B cell (primary cell): Measurements from ENCODE around the gene TIGD2. TPM values are rescaled to one million over a fixed set of nuclear protein-coding genes. Genes with fewer than 3 reads are reported as not detected.

Experiments
- ATAC-seq: fragments of 200-7000 bp; cut with Tn5 transposase; one replicate; pipeline ENCODE4 v1.10.0; 2021; ENCODE audit warnings: low read depth, mild to moderate bottlenecking, moderate number of reproducible peaks, moderate library complexity
- CTCF ChIA-PET: fragments of 350-600 bp; sonication (Branson Sonifier 250); formaldehyde crosslinking; loops from one replicate; lab custom pipeline; 2021; ENCODE audit warnings: antibody characterized with exemption, inconsistent platforms; lab: Charles Lee
- POLR2A ChIA-PET: fragments of 350-600 bp; sonication (Branson Sonifier 250); formaldehyde crosslinking; loops from one replicate; lab custom pipeline; 2021; ENCODE audit warnings: antibody characterized with exemption; lab: Charles Lee
- DNase-seq: peaks from one replicate; pipeline ENCODE4 v3.0.0; 2013
- H2AFZ ChIP-seq: 2 replicates; pipeline ENCODE4 v1.6.1; 2012; ENCODE audit warnings: mild to moderate bottlenecking, low read depth, low read length; ENCODE audit not compliant: insufficient read depth, poor library complexity, severe bottlenecking
- H3K27ac ChIP-seq, 2 donors: 1 replicate in 1 of 2; 2 replicates in 1 of 2; pipeline ENCODE4 v1.5.1; 2012 to 2013; ENCODE audit warnings: low read length in 2 of 2, mild to moderate bottlenecking in 2 of 2, moderate library complexity in 1 of 2
- H3K27me3 ChIP-seq, 4 experiments: fragments of 200-600 bp in 1 of 4; sonication (generic) in 1 of 4; replicated peaks in 1 of 4; 1 replicate in 2 of 4; 2 replicates in 2 of 4; pipeline versions ENCODE4 v1.6.1 to v1.7.0; 2013 to 2016; ENCODE audit warnings: low read length in 3 of 4, mild to moderate bottlenecking in 2 of 4, mixed read lengths in 1 of 4, moderate library complexity in 1 of 4; ENCODE audit not compliant: insufficient read depth in 4 of 4, control insufficient read depth in 3 of 4; ENCODE audit errors: control extremely low read depth in 1 of 4
- H3K36me3 ChIP-seq, 2 experiments: replicated peaks in 1 of 2; 1 replicate in 1 of 2; 2 replicates in 1 of 2; pipeline versions ENCODE4 v1.6.1 to v1.7.1; 2013; ENCODE audit warnings: low read length in 1 of 2; ENCODE audit not compliant: insufficient read depth in 2 of 2, control insufficient read depth in 1 of 2; ENCODE audit errors: control extremely low read depth in 1 of 2, extremely low read depth in 1 of 2
- H3K4me1 ChIP-seq, 2 donors: fragments of 200-600 bp in 1 of 2; sonication (generic) in 1 of 2; 1 replicate in 1 of 2; 2 replicates in 1 of 2; pipeline versions ENCODE4 v1.5.1 to v1.6.1; 2013 to 2017; ENCODE audit warnings: low read length in 2 of 2; ENCODE audit not compliant: control insufficient read depth in 2 of 2, insufficient read depth in 2 of 2
- H3K4me2 ChIP-seq: replicated peaks from 2 replicates; pipeline ENCODE3; 2012; ENCODE audit warnings: mild to moderate bottlenecking, low read depth, low read length; ENCODE audit not compliant: poor library complexity, severe bottlenecking
- H3K4me3 ChIP-seq, 5 experiments: fragments of 200-600 bp in 1 of 5; sonication (generic) in 1 of 5; 1 replicate in 3 of 5; 2 replicates in 2 of 5; pipeline versions ENCODE4 v1.5.1 to v1.7.0; 2011 to 2016; ENCODE audit warnings: low read length in 4 of 5, mild to moderate bottlenecking in 4 of 5, low read depth in 2 of 5, control low read depth in 1 of 5, moderate library complexity in 1 of 5; ENCODE audit not compliant: insufficient read depth in 1 of 5; ENCODE audit errors: control extremely low read depth in 1 of 5, extremely low read depth in 1 of 5
- H3K79me2 ChIP-seq: fragments of 200-600 bp; sonication (generic); one replicate; pipeline ENCODE4 v1.6.0; 2016; ENCODE audit warnings: low read length; ENCODE audit not compliant: control insufficient read depth, insufficient read depth
- H3K9ac ChIP-seq: fragments of 200-600 bp; sonication (generic); 2 replicates; pipeline ENCODE4 v1.6.1; 2017; ENCODE audit warnings: mild to moderate bottlenecking, low read length, moderate library complexity
- H3K9me3 ChIP-seq, 3 donors: one replicate each; pipeline versions ENCODE4 v1.6.1 to v1.7.1; 2013; ENCODE audit warnings: low read length in 2 of 3; ENCODE audit not compliant: control insufficient read depth in 2 of 3, insufficient read depth in 1 of 3; ENCODE audit errors: control extremely low read depth in 1 of 3
- H4K20me1 ChIP-seq: 2 replicates; pipeline ENCODE4 v1.6.0; 2012; ENCODE audit warnings: mild to moderate bottlenecking, low read length; ENCODE audit not compliant: insufficient read depth, control insufficient read depth, poor library complexity, severe bottlenecking
- H3K27ac Mint-ChIP-seq: one replicate; pipeline ENCODE4 v1.8.0; 2021; ENCODE audit warnings: mixed read lengths
- H3K27me3 Mint-ChIP-seq: one replicate; pipeline ENCODE4 v1.8.0; 2021; ENCODE audit warnings: mixed read lengths
- H3K4me1 Mint-ChIP-seq: one replicate; pipeline ENCODE4 v1.8.0; 2021; ENCODE audit warnings: mixed read lengths
- H3K4me3 Mint-ChIP-seq: one replicate; pipeline ENCODE4 v1.8.0; 2021; ENCODE audit warnings: mixed read lengths
- H3K9me3 Mint-ChIP-seq: one replicate; pipeline ENCODE4 v1.8.0; 2022; ENCODE audit warnings: mixed read lengths; ENCODE audit not compliant: insufficient read depth
- EZH2 ChIP-seq: IDR thresholded peaks from 2 replicates; pipeline ENCODE4 v1.6.1; 2012; ENCODE audit warnings: borderline replicate concordance, low read depth, mild to moderate bottlenecking, moderate library complexity, low read length; ENCODE audit not compliant: insufficient read depth, poor library complexity, severe bottlenecking
- WGBS: methylation state at CpG from one replicate; pipeline ENCODE4 v1.1.5; 2013; ENCODE audit warnings: missing lambda C conversion rate; ENCODE audit not compliant: insufficient coverage; 5-methylcytosine and 5-hydroxymethylcytosine counted together
- intact Hi-C: fragments of 100-400 bp; cut with micrococcal nuclease; formaldehyde crosslinking; loops from one replicate; pipeline ENCODE4 v1.10.0; 2022
- polyA plus RNA-seq: library from polyadenylated mRNA; depleted of rRNA; stranded (reverse); fragments of >200 nt; gene quantifications from 2 replicates; pipeline ENCODE4 v1.2.3, GENCODE V29; 2012
- total RNA-seq, 2 donors: library from RNA; stranded (reverse); fragments of 120-200 nt in 1 of 2; gene quantifications; 1 replicate in 1 of 2; 2 replicates in 1 of 2; pipeline versions ENCODE4 v1.2.3 to v1.2.4, GENCODE V29; 2013 to 2022
- TF ChIP-seq, protein P1 (sequence below): fragments of 200-600 bp; IDR thresholded peaks from one replicate; pipeline ENCODE4 v1.8.0; 2022; ENCODE audit warnings: antibody characterized with exemption, mild to moderate bottlenecking

The TIGD2 gene
- total and polyA plus RNA-seq, 2 donors (not counting 1 experiment from before 2014, with no cell fraction given): 2.1 to 8.6 TPM

DNA sequence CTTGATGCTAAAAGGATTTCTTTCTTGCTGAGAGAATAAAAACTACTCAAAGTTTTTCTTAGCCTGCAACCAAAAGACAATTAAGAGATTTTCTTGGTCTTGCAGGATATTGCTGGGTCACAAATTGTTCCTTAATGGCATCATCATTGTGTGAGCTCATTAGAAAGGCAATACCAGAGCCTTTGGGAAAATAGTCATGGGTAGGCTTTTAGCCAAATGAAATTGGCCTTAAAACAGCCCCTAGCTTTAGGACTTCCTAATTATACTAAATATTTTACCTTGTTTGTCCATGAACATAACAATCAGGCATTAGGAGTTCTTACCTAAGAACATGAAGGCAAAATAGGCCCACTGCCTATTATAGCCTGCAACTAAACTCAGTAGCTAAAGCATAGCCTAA, 43.9 kb upstream of the TIGD2 start:
- H3K9me3 Mint-ChIP-seq: no peaks in the 10 kb centered on the region
- peaks cover 8% of the 10 kb centered on the region for H3K4me1 Mint-ChIP-seq
- H3K4me3 ChIP-seq: no peak overlapping the region
- H3K27me3 ChIP-seq: no peaks in the 10 kb centered on the region
- ChIA-PET POLR2A (no interaction called here), CTCF (no interaction called here)
- H3K27ac ChIP-seq: no peak overlapping the region
- intact Hi-C loops: no loop called here
- H2AFZ ChIP-seq: no peak overlapping the region
- no peaks in the 10 kb centered on the region for H3K4me1 ChIP-seq
- TF ChIP-seq, protein P1, sequence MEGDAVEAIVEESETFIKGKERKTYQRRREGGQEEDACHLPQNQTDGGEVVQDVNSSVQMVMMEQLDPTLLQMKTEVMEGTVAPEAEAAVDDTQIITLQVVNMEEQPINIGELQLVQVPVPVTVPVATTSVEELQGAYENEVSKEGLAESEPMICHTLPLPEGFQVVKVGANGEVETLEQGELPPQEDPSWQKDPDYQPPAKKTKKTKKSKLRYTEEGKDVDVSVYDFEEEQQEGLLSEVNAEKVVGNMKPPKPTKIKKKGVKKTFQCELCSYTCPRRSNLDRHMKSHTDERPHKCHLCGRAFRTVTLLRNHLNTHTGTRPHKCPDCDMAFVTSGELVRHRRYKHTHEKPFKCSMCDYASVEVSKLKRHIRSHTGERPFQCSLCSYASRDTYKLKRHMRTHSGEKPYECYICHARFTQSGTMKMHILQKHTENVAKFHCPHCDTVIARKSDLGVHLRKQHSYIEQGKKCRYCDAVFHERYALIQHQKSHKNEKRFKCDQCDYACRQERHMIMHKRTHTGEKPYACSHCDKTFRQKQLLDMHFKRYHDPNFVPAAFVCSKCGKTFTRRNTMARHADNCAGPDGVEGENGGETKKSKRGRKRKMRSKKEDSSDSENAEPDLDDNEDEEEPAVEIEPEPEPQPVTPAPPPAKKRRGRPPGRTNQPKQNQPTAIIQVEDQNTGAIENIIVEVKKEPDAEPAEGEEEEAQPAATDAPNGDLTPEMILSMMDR: no peak
- no peak for TF ChIP-seq EZH2
- no peaks in the 10 kb centered on the region for H4K20me1 ChIP-seq
- H3K4me3 Mint-ChIP-seq: no peak overlapping the region
- H3K27ac Mint-ChIP-seq: no peak overlapping the region
- DNase-seq (no peak), ATAC-seq (no peak)
- H3K36me3 ChIP-seq: no peaks in the 10 kb centered on the region
- no peaks in the 10 kb centered on the region for H3K79me2 ChIP-seq
- no peaks in the 10 kb centered on the region for H3K9me3 ChIP-seq
- H3K27me3 Mint-ChIP-seq: peaks cover 3% of the 10 kb centered on the region
- no peak overlapping the region for H3K4me2 ChIP-seq
- no peak overlapping the region for H3K9ac ChIP-seq

DNA sequence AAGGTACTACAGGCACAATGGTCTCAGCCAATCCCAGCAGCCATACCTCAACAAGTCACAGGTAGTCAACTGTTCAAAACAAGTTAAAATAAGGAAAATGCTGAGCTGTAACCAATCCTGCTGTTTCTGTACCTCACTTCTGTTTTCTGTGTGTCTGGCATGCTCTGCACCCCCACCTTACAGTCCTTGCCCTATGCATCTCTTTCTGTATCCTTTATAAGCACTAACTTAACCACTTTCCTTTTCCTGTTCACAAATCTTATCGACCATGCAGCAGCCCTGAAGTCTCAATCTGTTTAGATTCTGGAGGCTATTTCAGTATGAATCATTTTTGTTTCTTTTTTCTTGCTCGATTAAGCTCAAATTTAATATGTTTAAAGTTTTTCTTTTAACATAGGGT, 41.9 kb upstream of the TIGD2 start:
- no peaks in the 10 kb centered on the region for H3K27me3 Mint-ChIP-seq
- no peaks in the 10 kb centered on the region for H3K79me2 ChIP-seq
- no peaks in the 10 kb centered on the region for H3K9me3 Mint-ChIP-seq
- H3K4me1 Mint-ChIP-seq: peaks cover 8% of the 10 kb centered on the region
- ChIA-PET POLR2A (no interaction called here), CTCF (interaction anchor here (0.7 kb wide), 1 partner anchor 620 kb away, joined by 5 read pairs; no protein-coding TSS in a partner anchor)
- H3K9me3 ChIP-seq: no peaks in the 10 kb centered on the region
- H3K27ac Mint-ChIP-seq: no peak overlapping the region
- no peak for DNase-seq
- H3K4me2 ChIP-seq: no peak overlapping the region
- H2AFZ ChIP-seq: no peak overlapping the region
- no peaks in the 10 kb centered on the region for H4K20me1 ChIP-seq
- no peaks in the 10 kb centered on the region for H3K36me3 ChIP-seq
- ATAC-seq: no peak
- no peaks in the 10 kb centered on the region for H3K4me1 ChIP-seq
- H3K27me3 ChIP-seq: no peaks in the 10 kb centered on the region
- TF ChIP-seq, protein P1: no peak
- TF ChIP-seq EZH2: no peak
- no peak overlapping the region for H3K4me3 ChIP-seq
- no CpG with 5 or more reads among the region's 2 CpGs for WGBS
- no peak overlapping the region for H3K27ac ChIP-seq
- intact Hi-C loops: no loop called here
- no peak overlapping the region for H3K4me3 Mint-ChIP-seq
- no peak overlapping the region for H3K9ac ChIP-seq
